ENCODE data around the gene TEAD2. TPM values are rescaled to one million over a fixed set of nuclear protein-coding genes. Genes with fewer than 3 reads are reported as not detected.

The TEAD2 gene
- total and polyA plus RNA-seq, 9 of the 15 experiments (the other 6 are each of a cell fraction or from before 2014, with no cell fraction given): 1.6 to 27.0 (median 13.9) TPM

GRCh38 chr19:49347835-49348234, 14.4 kb downstream of the TEAD2 start (continued):
- no peak for TF ChIP-seq ARID4B (CRISPR knock-in tag; IDR thresholded peaks at IDR 0.05)
- TF ChIP-seq SNAPC5 (CRISPR knock-in tag; IDR thresholded peaks at IDR 0.05): no peak
- TF ChIP-seq FOXJ3 (CRISPR knock-in tag; IDR thresholded peaks at IDR 0.05): no peak
- TF ChIP-seq SFPQ (IDR thresholded peaks at IDR 0.05; ENCODE audit: low read depth, low read length): no peak
- no peak for TF ChIP-seq TBP (optimal IDR thresholded peaks at IDR 0.05; ENCODE audit: low read depth, low read length)
- no peak for TF ChIP-seq ZNF253 (CRISPR knock-in tag; conservative IDR thresholded peaks at IDR 0.05)
- TF ChIP-seq YY1 (IDR thresholded peaks at IDR 0.05; ENCODE audit: borderline replicate concordance in 1 of 3, control insufficient read depth in 1 of 3, extremely low read depth in 1 of 3, insufficient read depth in 3 of 3, insufficient read length in 1 of 3, insufficient replicate concordance in 2 of 3, low read depth in 1 of 3, low read length in 2 of 3): peak; percentile 37 to 93 (median 74)
- TF ChIP-seq NR2F6 (CRISPR knock-in tag; IDR thresholded peaks at IDR 0.05): no peak
- TF ChIP-seq CCNT2 (IDR thresholded peaks at IDR 0.05; ENCODE audit: borderline replicate concordance, extremely low read depth, insufficient read length, low read depth, low read length): no peak
- no peak for TF ChIP-seq ZNF277 (CRISPR knock-in tag; IDR thresholded peaks at IDR 0.05; ENCODE audit: borderline replicate concordance)
- TF ChIP-seq FOXP4 (CRISPR knock-in tag; IDR thresholded peaks at IDR 0.05; ENCODE audit: borderline replicate concordance): no peak
- TF ChIP-seq MCM2 (IDR thresholded peaks at IDR 0.05; ENCODE audit: low read depth): no peak
- TF ChIP-seq NBN (IDR thresholded peaks at IDR 0.05; ENCODE audit: low read depth): no peak
- TF ChIP-seq THAP7 (CRISPR knock-in tag; IDR thresholded peaks at IDR 0.05): no peak
- no peak for TF ChIP-seq KDM4B (IDR thresholded peaks at IDR 0.05; ENCODE audit: borderline replicate concordance in 2 of 2, low read depth in 1 of 2)
- TF ChIP-seq FOS (IDR thresholded peaks at IDR 0.05; ENCODE audit: extremely low read depth, insufficient read length): peak; percentile 63

Measured in K562 (cell line).